Measurements from ENCODE around the gene BBX.
A peak's percentile ranks its signal among the peaks of the same experiment; 100 is the strongest.
"Not testable (repeated sequence)": the region's sequence is repeated elsewhere in the genome, so short reads cannot be mapped to it uniquely, and the experiment has no call there.

Gene BBX

DNA sequence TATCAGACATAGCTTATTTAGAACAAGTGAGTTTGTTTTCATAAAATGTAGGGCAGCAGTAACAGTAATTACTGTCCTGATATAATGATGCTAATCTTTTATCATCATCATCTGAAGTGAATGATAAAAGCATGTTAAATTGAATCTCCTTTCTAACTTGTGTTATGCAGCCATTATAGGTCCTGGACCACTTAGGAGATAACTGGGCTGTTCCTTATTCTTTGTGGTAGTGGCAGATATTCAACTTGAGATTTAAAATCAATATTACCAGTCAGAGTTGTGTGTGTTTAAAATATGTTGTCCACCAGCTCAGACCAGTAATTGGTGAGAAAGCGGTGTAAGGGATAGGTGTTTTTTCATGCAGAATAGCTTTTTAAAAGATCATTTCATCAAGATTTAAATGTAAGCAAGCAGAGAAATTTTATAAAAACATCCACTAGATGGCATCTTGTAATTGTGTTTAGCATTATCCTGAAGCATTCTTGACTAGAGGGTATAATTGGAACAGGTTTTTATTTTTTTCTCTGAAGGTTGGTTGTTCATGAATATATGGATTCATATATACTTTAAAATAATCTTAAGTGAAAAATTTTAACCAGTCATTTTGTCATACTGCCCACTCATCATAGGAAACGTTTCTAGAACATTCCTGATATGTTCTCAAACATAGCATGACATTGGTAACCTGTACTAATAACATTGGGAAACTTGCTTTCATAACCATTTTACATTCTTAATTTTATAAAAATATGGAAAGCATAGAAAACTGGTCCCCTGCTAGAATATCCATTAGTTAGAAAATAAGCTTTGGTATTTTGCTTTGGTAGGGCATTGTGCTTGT is 153.9 kb downstream of the BBX start:
- no peak for TF ChIP-seq POLR2AphosphoS5 (IDR thresholded peaks at IDR 0.05; ENCODE audit: low read depth, low read length)
- no peak for TF ChIP-seq TAF1 (IDR thresholded peaks at IDR 0.05; ENCODE audit: borderline replicate concordance, low read depth, low read length)
- TF ChIP-seq POLR2A (IDR thresholded peaks at IDR 0.05; ENCODE audit: low read depth, low read length): no peak
- DNase-seq (ENCODE audit: insufficient read length): no peak
- no peak for FAIRE-seq

DNA sequence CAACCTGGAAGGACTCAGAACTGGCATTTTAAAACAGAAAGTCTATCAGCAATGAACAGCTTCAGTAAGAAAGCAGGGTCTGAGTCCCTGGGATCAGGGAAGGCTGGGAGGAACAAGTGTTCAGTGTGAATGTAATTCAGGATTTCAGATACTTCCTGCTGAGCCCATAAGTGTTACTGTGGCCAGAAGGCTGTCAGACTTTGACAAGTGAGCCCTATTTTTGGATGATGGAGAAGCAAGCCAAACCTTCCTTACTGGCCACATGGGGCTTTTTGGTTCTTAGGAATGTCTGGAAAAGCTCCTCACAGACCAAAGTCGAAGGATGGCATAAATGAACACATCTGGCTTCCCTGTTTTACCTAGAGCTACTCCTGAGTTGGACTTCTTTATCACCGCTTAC is 157.2 kb downstream of the BBX start:
- TF ChIP-seq TAF1 (IDR thresholded peaks at IDR 0.05; ENCODE audit: borderline replicate concordance, low read depth, low read length): no peak
- no peak for DNase-seq (ENCODE audit: insufficient read length)
- FAIRE-seq: peak; percentile 62

DNA sequence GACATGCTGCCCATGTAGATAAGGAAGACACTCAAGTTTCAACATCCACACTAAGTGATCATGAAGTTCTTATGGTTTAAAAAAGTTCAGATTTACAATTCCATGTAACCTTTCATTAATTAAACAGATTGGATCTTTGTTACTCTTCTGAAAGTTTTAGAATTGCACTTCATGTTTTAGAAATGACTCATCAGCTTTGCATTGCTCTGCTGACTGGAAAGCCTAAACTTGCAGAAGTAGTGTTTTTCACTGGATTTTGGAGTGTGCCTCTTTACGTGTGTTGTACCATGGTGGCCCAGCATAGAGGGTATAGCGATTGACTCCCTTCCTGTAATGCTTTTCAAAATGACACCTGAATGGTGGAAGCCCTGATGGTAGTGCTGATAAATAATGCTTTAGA is 157.9 kb downstream of the BBX start:
- TF ChIP-seq TAF1 (IDR thresholded peaks at IDR 0.05; ENCODE audit: borderline replicate concordance, low read depth, low read length): no peak
- peak; percentile 67 for FAIRE-seq
- DNase-seq (ENCODE audit: insufficient read length): no peak

DNA sequence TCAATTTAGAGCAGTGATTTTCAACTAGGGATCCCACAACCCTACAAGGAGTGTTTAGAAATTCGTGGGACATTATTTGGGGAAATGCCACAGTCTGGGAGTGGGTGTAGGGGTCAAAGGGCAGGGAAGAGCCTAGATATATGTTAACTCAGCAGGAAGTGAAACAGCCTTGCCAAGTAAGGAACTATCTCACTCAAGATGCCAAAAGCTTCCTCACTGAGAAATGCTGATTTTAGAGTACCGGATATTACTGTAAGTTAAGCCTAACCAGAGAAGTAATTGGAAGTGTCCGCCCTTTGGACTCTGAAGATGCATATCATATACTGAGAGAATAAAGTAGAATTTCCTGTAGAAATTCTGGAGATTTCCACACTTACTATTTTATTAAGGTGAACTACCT is 158.6 kb downstream of the BBX start:
- FAIRE-seq (no peak), DNase-seq (ENCODE audit: insufficient read length) (no peak)
- no peak for TF ChIP-seq TAF1 (IDR thresholded peaks at IDR 0.05; ENCODE audit: borderline replicate concordance, low read depth, low read length)
- TF ChIP-seq POLR2AphosphoS5 (IDR thresholded peaks at IDR 0.05; ENCODE audit: low read depth, low read length): no peak
- TF ChIP-seq POLR2A (IDR thresholded peaks at IDR 0.05; ENCODE audit: low read depth, low read length): no peak

DNA sequence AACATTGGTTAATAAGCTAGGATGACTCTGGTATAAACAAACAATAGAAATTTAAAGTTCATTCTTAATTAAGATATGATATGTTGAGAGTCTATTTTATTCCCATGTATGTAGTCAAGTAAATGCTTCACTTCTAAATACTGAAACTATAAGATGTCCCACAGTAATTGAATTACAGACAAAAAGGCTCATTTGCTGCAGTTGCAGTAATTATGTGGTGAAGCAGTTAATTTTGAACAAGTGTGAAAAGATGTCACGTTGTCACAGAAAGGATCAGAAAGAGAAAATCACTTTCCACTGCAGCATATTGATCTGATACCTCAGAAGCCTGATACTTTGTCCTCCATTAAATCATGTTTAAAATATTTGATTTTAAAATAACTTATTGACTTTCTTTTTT is 159.8 kb downstream of the BBX start:
- no peak for DNase-seq (ENCODE audit: insufficient read length)
- TF ChIP-seq POLR2A (IDR thresholded peaks at IDR 0.05; ENCODE audit: low read depth, low read length): no peak
- TF ChIP-seq TAF1 (IDR thresholded peaks at IDR 0.05; ENCODE audit: borderline replicate concordance, low read depth, low read length): no peak
- TF ChIP-seq POLR2AphosphoS5 (IDR thresholded peaks at IDR 0.05; ENCODE audit: low read depth, low read length): no peak
- no peak for FAIRE-seq

DNA sequence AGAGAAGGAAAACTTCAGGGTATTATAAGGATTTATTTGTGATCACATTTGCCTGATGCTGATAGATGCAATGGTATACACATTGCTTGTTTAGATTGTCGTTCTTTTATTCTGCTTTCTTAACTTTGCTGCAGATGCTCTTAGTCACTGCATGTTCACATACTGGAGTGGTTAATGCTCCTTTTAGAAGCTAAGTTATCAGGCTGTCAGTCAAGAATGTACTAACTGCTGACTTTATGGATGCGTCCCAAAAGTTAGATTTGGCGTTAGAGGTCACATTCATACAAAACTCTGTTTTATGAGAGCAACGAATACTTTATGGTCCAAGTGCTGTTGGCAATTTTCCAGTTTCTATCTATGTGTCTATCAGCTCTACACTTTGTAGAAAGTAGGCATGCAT is 160.7 kb downstream of the BBX start:
- TF ChIP-seq POLR2AphosphoS5 (IDR thresholded peaks at IDR 0.05; ENCODE audit: low read depth, low read length) (no peak), TAF1 (IDR thresholded peaks at IDR 0.05; ENCODE audit: borderline replicate concordance, low read depth, low read length) (no peak), POLR2A (IDR thresholded peaks at IDR 0.05; ENCODE audit: low read depth, low read length) (no peak)
- FAIRE-seq (no peak), DNase-seq (ENCODE audit: insufficient read length) (no peak)

DNA sequence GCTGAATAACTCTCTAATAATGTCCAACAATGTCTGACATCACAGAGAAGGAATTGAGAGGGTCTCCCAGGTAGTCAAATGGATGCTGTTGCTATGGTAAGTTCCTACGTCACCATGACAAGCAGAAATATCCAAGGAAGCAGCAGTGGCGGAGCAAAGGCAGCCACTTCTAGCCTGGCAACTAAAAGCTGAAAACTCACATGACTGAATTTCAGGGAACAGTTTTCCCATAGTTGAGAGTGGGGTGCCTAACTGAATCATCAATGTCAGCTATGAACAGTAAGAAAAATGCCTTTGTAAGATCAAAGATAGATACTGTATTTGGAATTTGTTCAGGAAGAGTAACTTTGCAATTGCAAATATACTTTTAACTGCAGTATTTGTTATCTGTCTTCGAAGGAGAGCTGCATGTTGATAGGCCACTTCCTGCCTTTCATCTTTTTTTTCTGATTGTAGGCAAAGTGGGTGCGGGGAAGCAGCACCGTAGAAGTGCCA is 161.7 kb downstream of the BBX start:
- FAIRE-seq (no peak), DNase-seq (ENCODE audit: insufficient read length) (no peak)
- no peak for TF ChIP-seq TAF1 (IDR thresholded peaks at IDR 0.05; ENCODE audit: borderline replicate concordance, low read depth, low read length)
- TF ChIP-seq POLR2A (IDR thresholded peaks at IDR 0.05; ENCODE audit: low read depth, low read length): no peak
- no peak for TF ChIP-seq POLR2AphosphoS5 (IDR thresholded peaks at IDR 0.05; ENCODE audit: low read depth, low read length)

DNA sequence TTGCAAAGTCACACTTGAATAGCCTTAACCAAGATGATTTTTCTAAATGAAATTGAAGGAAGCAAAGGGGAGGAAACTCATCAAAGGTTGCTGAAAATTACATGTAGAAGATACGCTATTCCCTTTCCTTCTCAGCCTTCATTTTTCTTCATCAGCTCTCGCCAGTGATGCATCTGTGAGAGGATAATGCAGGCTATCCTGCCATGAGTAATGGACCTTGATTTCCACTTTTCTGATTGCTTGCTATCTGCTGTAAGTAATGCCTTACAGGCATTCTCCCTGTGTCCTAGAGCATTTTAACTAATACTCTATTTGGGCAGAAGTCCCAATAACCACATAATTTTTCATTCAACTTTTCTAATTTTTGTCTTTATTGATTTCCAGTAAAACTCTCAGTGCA is 162.6 kb downstream of the BBX start:
- DNase-seq (ENCODE audit: insufficient read length): no peak
- no peak for TF ChIP-seq POLR2A (IDR thresholded peaks at IDR 0.05; ENCODE audit: low read depth, low read length)
- no peak for FAIRE-seq

DNA sequence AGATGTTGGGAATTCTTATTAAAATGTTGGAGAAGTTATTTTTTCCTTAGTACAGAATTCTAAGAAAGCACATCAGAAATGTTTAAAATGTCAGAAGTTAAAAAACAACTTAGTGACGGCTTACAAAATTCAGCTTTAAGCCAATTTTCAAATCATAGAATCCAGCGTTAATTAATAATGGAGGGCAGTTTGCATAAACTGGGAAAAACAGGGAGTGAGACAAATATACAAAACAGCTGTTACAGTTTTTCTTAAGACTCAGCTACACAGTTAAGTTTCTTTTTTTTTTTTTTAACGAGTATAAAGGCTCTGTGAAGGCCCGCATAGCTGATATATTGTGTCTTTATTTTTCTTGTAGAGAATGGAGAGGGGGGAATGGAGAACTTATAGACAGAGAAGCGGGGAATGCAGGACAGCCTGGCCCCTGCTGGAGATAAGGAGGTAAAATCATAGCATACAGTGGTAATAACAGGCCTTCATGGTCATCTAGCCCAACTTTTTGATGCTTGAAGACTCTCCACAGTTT is 164.4 kb downstream of the BBX start:
- DNase-seq (ENCODE audit: insufficient read length) (no peak), FAIRE-seq (no peak)
- TF ChIP-seq TAF1 (IDR thresholded peaks at IDR 0.05; ENCODE audit: borderline replicate concordance, low read depth, low read length): no peak
- TF ChIP-seq POLR2A (IDR thresholded peaks at IDR 0.05; ENCODE audit: low read depth, low read length): no peak
- no peak for TF ChIP-seq POLR2AphosphoS5 (IDR thresholded peaks at IDR 0.05; ENCODE audit: low read depth, low read length)

DNA sequence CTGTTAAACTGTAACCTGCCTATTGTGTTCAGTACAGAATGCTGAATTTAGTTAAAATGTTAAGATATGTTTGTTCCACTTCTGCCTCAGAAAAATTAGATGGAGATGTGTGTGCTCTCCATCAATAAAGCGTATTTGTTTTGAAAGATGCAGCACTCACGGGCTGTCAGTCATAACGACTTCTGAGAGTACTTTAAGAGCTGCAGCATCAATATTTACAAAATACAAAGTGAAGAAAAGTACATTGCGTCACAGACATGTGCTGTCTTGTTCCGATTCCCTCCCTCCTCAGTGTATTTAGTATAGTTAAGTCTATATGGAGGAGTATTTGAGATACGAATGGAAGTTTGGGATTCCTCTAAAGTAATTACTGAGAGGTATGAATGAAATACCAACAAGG is 166.6 kb downstream of the BBX start:
- DNase-seq (ENCODE audit: insufficient read length): no peak
- TF ChIP-seq POLR2AphosphoS5 (IDR thresholded peaks at IDR 0.05; ENCODE audit: low read depth, low read length) (no peak), POLR2A (IDR thresholded peaks at IDR 0.05; ENCODE audit: low read depth, low read length) (no peak), TAF1 (IDR thresholded peaks at IDR 0.05; ENCODE audit: borderline replicate concordance, low read depth, low read length) (no peak)
- no peak for FAIRE-seq

DNA sequence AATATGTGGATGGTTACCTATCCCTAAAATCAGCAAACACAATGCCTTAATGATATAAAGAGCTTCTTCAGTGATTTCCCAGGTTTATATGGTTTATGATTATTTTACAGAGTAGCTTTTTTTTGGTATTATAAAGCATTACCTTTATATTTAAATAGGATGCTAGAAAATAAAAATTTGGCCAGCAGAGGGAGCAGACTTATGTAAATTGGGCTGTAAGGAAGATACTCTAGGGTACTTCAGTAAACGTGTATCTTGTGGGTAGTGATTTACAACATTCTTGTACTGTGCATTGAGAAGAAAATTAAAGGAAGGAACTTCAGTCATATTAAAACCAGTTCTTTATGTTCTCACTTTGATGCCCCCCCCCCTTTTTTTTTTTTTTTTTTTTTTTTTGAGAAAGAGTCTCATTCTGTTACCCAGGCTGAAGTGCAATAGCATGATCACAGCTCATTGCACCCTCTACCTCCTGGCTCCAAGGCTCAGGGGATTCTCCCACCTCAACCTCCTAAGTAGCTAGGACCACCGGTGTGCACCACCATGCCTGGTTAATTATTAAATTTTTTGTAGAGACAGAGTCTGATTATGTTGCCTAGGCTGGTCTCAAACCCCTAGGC is 167.9 kb downstream of the BBX start:
- no peak for TF ChIP-seq TAF1 (IDR thresholded peaks at IDR 0.05; ENCODE audit: borderline replicate concordance, low read depth, low read length)
- no peak for TF ChIP-seq POLR2A (IDR thresholded peaks at IDR 0.05; ENCODE audit: low read depth, low read length)
- no peak for TF ChIP-seq POLR2AphosphoS5 (IDR thresholded peaks at IDR 0.05; ENCODE audit: low read depth, low read length)
- FAIRE-seq: peak; percentile 70
- DNase-seq (ENCODE audit: insufficient read length): no peak

DNA sequence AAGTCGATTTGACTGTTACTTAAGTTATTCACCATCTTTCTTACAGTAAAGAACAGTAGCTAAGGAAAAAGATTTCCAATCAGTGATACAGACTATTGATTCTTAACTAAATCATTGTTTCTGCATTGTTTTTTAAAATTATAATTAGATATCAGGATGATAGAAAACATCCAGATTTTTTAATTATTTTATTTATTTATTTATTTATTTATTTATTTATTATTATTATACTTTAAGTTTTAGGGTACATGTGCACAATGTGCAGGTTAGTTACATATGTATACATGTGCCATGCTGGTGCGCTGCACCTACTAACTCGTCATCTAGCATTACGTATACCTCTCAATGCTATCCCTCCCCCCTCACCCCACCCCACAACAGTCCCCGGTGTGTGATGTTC is 169.2 kb downstream of the BBX start:
- DNase-seq (ENCODE audit: insufficient read length); FAIRE-seq: not testable (repeated sequence)

DNA sequence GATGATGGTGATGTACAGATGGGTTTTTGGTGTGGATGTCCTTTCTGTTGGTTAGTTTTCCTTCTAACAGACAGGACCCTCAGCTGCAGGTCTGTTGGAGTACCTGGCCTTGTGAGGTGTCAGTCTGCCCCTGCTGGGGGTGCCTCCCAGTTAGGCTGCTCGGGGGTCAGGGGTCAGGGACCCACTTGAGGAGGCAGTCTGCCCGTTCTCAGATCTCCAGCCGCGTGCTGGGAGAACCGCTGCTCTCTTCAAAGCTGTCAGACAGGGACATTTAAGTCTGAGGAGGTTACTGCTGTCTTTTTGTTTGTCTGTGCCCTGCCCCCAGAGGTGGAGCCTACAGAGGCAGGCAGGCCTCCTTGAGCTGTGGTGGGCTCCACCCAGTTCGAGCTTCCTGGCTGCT is 174.6 kb downstream of the BBX start:
- not testable (repeated sequence) for DNase-seq (ENCODE audit: insufficient read length); FAIRE-seq

DNA sequence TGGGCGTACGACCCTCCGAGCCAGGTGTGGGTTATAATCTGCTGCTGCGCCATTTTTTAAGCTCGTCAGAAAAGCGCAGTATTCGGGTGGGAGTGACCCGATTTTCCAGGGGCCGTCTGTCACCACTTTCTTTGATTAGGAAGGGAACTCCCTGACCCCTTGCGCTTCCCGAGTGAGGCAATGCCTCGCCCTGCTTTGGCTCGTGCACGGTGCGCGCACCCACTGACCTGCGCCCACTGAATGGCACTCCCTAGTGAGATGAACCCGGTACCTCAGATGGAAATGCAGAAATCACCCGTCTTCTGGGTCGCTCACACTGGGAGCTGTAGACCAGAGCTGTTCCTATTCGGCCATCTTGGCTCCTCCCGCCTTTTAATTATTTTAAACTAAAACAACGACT is 175.1 kb downstream of the BBX start:
- not testable (repeated sequence) for FAIRE-seq; DNase-seq (ENCODE audit: insufficient read length)

Measured in GM12892 (cell line).